ENCODE measurements around the gene TTF2.

Gene TTF2

GRCh38 chr1:117127795-117128194, 67.7 kb downstream of the TTF2 start:
- Histone ChIP-seq H3K27ac (no peak overlapping the region), H3K36me3 (no peaks in the 10 kb centered on the region), H3K27me3 (ENCODE audit: insufficient read depth, low read depth, severe bottlenecking) (no peaks in the 10 kb centered on the region), H3K9me3 (ENCODE audit: severe bottlenecking) (no peaks in the 10 kb centered on the region), H3K4me3 (ENCODE audit: low read depth, low read length) (no peak overlapping the region)
- TF ChIP-seq CTCF (IDR thresholded peaks at IDR 0.05; ENCODE audit: low read depth, low read length) = no peak
- no peak for DNase-seq

- TF ChIP-seq CTCF (IDR thresholded peaks at IDR 0.05; ENCODE audit: low read depth, low read length) = 0 out of 2 replicates have a peak, but pooled peaks have one; percentile 6
- Histone ChIP-seq H3K27me3 (ENCODE audit: insufficient read depth, low read depth, severe bottlenecking) (no peaks in the 10 kb centered on the region), H3K36me3 (no peaks in the 10 kb centered on the region), H3K9me3 (ENCODE audit: severe bottlenecking) (no peaks in the 10 kb centered on the region), H3K27ac (no peak overlapping the region), H3K4me3 (ENCODE audit: low read depth, low read length) (no peak overlapping the region)
- DNase-seq = no peak
Measured at GRCh38 chr1:117128323-117129079, 68.4 kb downstream of the TTF2 start.

GRCh38 chr1:117130526-117130925, 70.4 kb downstream of the TTF2 start:
- Histone ChIP-seq H3K36me3 (no peaks in the 10 kb centered on the region), H3K9me3 (ENCODE audit: severe bottlenecking) (no peaks in the 10 kb centered on the region)
- TF ChIP-seq CTCF (IDR thresholded peaks at IDR 0.05; ENCODE audit: low read depth, low read length) = no peak

GRCh38 chr1:117135329-117135728, 75.2 kb downstream of the TTF2 start:
- no peaks in the 10 kb centered on the region for H3K27me3 ChIP-seq (ENCODE audit: insufficient read depth, low read depth, severe bottlenecking)

More at GRCh38 chr1:117130526-117130925, 70.4 kb downstream of the TTF2 start:
- Histone ChIP-seq H3K4me3 (ENCODE audit: low read depth, low read length) (no peak overlapping the region), H3K27ac (no peak overlapping the region), H3K27me3 (ENCODE audit: insufficient read depth, low read depth, severe bottlenecking) (no peaks in the 10 kb centered on the region)
- DNase-seq = no peak

GRCh38 chr1:117136749-117137148, 76.6 kb downstream of the TTF2 start:
- H3K36me3 ChIP-seq = no peaks in the 10 kb centered on the region
- H3K9me3 ChIP-seq (ENCODE audit: severe bottlenecking) = no peaks in the 10 kb centered on the region
- H3K4me3 ChIP-seq (ENCODE audit: low read depth, low read length) = no peak overlapping the region
- no peak for TF ChIP-seq CTCF (IDR thresholded peaks at IDR 0.05; ENCODE audit: low read depth, low read length)
- H3K27ac ChIP-seq = no peak overlapping the region
- DNase-seq = no peak
- H3K27me3 ChIP-seq (ENCODE audit: insufficient read depth, low read depth, severe bottlenecking) = no peaks in the 10 kb centered on the region

More at GRCh38 chr1:117135329-117135728, 75.2 kb downstream of the TTF2 start:
- Histone ChIP-seq H3K9me3 (ENCODE audit: severe bottlenecking) (no peaks in the 10 kb centered on the region), H3K27ac (no peak overlapping the region), H3K4me3 (ENCODE audit: low read depth, low read length) (no peak overlapping the region), H3K36me3 (no peaks in the 10 kb centered on the region)
- TF ChIP-seq CTCF (IDR thresholded peaks at IDR 0.05; ENCODE audit: low read depth, low read length) = no peak
- no peak for DNase-seq
